ENCODE measurements around the gene PHOX2A. TPM values are rescaled to one million over a fixed set of nuclear protein-coding genes. Genes with fewer than 3 reads are reported as not detected.

Gene PHOX2A
- total and polyA plus RNA-seq, 7 experiments from 2014 or later = not detected

DNA sequence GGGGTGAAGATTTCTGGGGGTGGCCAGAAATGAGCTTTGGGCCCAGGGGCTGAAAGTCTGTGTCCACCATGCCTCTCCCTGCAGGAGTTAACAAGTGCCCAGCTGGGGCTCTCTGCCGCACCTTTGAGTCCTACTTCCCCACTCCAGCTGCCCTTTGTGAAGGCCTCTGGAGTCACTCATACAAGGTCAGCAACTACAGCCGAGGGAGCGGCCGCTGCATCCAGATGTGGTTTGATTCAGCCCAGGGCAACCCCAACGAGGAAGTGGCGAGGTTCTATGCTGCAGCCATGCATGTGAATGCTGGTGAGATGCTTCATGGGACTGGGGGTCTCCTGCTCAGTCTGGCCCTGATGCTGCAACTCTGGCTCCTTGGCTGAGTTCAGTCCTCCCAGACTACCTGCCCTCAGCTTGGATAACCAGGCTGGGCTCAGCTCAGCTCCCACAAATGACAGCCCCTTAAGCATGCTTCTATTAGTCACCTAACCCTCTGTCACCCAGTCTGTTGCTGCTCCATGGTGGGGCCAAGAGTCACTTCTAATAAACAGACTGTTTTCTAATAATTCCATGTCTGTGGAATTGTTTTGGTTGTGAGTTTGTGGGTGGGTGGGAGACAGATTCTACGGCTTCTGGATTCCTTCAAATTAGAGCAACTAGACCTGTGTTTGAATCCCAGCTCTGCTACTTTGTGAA is 22.4 kb downstream of the PHOX2A start:
- Histone ChIP-seq H3K4me3 (ENCODE audit: low read length) (no peak overlapping the region), H3K4me1 (ENCODE audit: control insufficient read depth in 2 of 2, insufficient read depth in 2 of 2, low read length in 2 of 2) (peaks cover 10 to 11% of the 10 kb centered on the region in 2 donors), H3K9me3 (ENCODE audit: control insufficient read depth in 2 of 3, low read length in 3 of 3) (no peaks in the 10 kb centered on the region), H3K27me3 (ENCODE audit: control insufficient read depth in 2 of 2, insufficient read depth in 2 of 2, low read length in 2 of 2) (no peaks in the 10 kb centered on the region), H3K36me3 (ENCODE audit: control insufficient read depth in 2 of 3, insufficient read depth in 3 of 3, low read length in 3 of 3) (peaks cover 0 to 10% (median 0%) of the 10 kb centered on the region in 3 experiments), H3K27ac (ENCODE audit: low read depth, low read length) (no peak overlapping the region)
- ATAC-seq (no peak), DNase-seq (peak in 1 of 9 donors; percentile 20)
- Mint-ChIP-seq H3K27ac (peak overlapping the region in 4 of 9 donors; percentile 19 to 89 (median 84)), H3K9me3 (peaks cover 0 to 1% (median 0%) of the 10 kb centered on the region in 11 donors), H3K36me3 (peaks cover 0 to 5% (median 0%) of the 10 kb centered on the region in 5 donors), H3K4me1 (peaks cover 12 to 31% (median 25%) of the 10 kb centered on the region in 7 donors), H3K27me3 (peaks cover 3 to 21% (median 19%) of the 10 kb centered on the region in 5 donors), H3K4me3 (peak overlapping the region in 4 of 10 donors; percentile 27 to 88 (median 47))
- POLR2A ChIA-PET = interaction anchor here (0.6 to 3.2 kb wide), 3 partner anchors 94 to 293 kb away, joined by 4 to 17 read pairs (median 8); partner anchors contain the start of genes RNF121 and XNDC1N
- CTCF ChIA-PET = no interaction called here
- intact Hi-C loops (cut with micrococcal nuclease) = loop anchor here (2.0 to 10.0 kb wide), 10 partner anchors 119 to 1947 kb away; partner anchors contain the start of genes ATG16L2 (in 1 of the 2), FCHSD2 (in 1 of the 2), LAMTOR1 (in 1 of the 2) and NADSYN1 (in 1 of the 2)

- Histone ChIP-seq H3K4me3 (ENCODE audit: low read length) (no peak overlapping the region), H3K9me3 (ENCODE audit: control insufficient read depth in 2 of 3, low read length in 3 of 3) (no peaks in the 10 kb centered on the region), H3K36me3 (ENCODE audit: control insufficient read depth in 2 of 3, insufficient read depth in 3 of 3, low read length in 3 of 3) (peaks cover 0 to 10% (median 0%) of the 10 kb centered on the region in 3 experiments), H3K4me1 (ENCODE audit: control insufficient read depth in 2 of 2, insufficient read depth in 2 of 2, low read length in 2 of 2) (peaks cover 8 to 10% of the 10 kb centered on the region in 2 donors), H3K27me3 (ENCODE audit: control insufficient read depth in 2 of 2, insufficient read depth in 2 of 2, low read length in 2 of 2) (no peaks in the 10 kb centered on the region), H3K27ac (ENCODE audit: low read depth, low read length) (no peak overlapping the region)
- ChIA-PET POLR2A (interaction anchor here (3.2 kb wide), 1 partner anchor 180 kb away, joined by 17 read pairs; no protein-coding TSS in a partner anchor), CTCF (no interaction called here)
- Mint-ChIP-seq H3K36me3 (peaks cover 0 to 5% (median 0%) of the 10 kb centered on the region in 5 donors), H3K4me1 (peaks cover 12 to 26% (median 22%) of the 10 kb centered on the region in 7 donors), H3K27ac (no peak overlapping the region), H3K9me3 (peaks cover 0 to 1% (median 0%) of the 10 kb centered on the region in 11 donors), H3K27me3 (peaks cover 8 to 28% (median 22%) of the 10 kb centered on the region in 5 donors), H3K4me3 (peak overlapping the region in 6 of 10 donors; percentile 27 to 78 (median 56))
- intact Hi-C loops (cut with micrococcal nuclease) = loop anchor here (5.0 to 10.0 kb wide), 7 partner anchors 194 to 1946 kb away; partner anchors contain the start of genes ATG16L2 (in 1 of the 2), NADSYN1 (in 1 of the 2), PLEKHB1 (in 1 of the 2) and PPFIA1 (in 1 of the 2)
- no peak for ATAC-seq
- DNase-seq = peak in 1 of 9 donors; percentile 13
Measured at GRCh38 chr11:72220696-72221363, 23.1 kb downstream of the PHOX2A start.

DNA sequence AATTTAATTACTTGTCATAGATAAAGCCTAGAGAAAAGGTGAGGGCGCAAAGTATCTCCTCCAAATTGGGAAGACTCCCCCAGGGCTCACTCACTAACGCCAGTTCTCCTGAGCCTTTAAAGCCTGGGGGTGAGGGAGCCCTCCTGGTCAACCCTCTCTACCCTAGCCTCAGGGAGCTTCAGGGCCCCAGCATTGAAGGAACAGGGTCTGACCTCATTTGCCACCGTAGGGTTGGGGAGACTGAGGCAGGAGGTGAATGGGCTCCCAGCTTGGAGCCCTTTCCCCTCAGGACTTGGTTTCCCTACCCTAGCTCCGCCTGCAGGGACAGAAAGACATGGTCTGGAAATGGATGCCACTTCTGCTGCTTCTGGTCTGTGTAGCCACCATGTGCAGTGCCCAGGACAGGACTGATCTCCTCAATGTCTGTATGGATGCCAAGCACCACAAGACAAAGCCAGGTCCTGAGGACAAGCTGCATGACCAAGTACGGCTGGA is 25.7 kb downstream of the PHOX2A start:
- H3K27me3 Mint-ChIP-seq = peaks cover 9 to 49% (median 24%) of the 10 kb centered on the region in 5 donors
- CTCF ChIA-PET = no interaction called here

DNA sequence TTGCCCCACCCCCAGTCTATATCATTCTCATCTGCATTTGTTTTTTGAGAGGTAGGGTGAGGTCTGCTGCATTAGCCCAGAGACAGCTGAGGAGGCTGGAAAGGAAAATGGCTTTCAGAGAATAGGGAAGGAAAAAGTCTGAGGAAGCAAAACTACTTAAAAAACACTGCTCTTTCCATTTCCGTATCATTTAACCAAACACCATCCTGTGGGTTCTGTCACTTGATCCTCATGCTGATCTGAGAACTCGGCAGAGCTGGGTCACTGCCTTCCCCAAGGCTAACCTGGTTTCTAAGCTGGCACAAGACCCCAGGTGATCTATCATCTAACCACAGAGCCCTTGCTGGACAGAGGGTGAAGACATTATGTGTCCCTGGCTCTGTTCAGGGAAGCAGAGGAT is 26.1 kb downstream of the PHOX2A start:
- peaks cover 12 to 54% (median 24%) of the 10 kb centered on the region in 5 donors for H3K27me3 Mint-ChIP-seq
- H3K36me3 ChIP-seq (ENCODE audit: control insufficient read depth in 2 of 3, insufficient read depth in 3 of 3, low read length in 3 of 3) = no peaks in the 10 kb centered on the region
- peaks cover 9 to 21% (median 12%) of the 10 kb centered on the region in 7 donors for H3K4me1 Mint-ChIP-seq
- DNase-seq = peak in 1 of 9 donors; percentile 13
- no peaks in the 10 kb centered on the region for H3K27me3 ChIP-seq (ENCODE audit: control insufficient read depth in 2 of 2, insufficient read depth in 2 of 2, low read length in 2 of 2)
- no peak overlapping the region for H3K27ac ChIP-seq (ENCODE audit: low read depth, low read length)
- no peaks in the 10 kb centered on the region for H3K9me3 ChIP-seq (ENCODE audit: control insufficient read depth in 2 of 3, low read length in 3 of 3)
- ChIA-PET POLR2A (no interaction called here), CTCF (no interaction called here)
- intact Hi-C loops (cut with micrococcal nuclease) = no loop called here
- ATAC-seq = no peak
- H3K36me3 Mint-ChIP-seq = no peaks in the 10 kb centered on the region
- H3K27ac Mint-ChIP-seq = no peak overlapping the region
- H3K9me3 Mint-ChIP-seq = peaks cover 0 to 3% (median 0%) of the 10 kb centered on the region in 11 donors
- H3K4me1 ChIP-seq (ENCODE audit: control insufficient read depth in 2 of 2, insufficient read depth in 2 of 2, low read length in 2 of 2) = peaks cover 4 to 8% of the 10 kb centered on the region in 2 donors
- no peak overlapping the region for H3K4me3 ChIP-seq (ENCODE audit: low read length)
- H3K4me3 Mint-ChIP-seq = peak overlapping the region in 1 of 10 donors; percentile 46

More for the DNA sequence above, 25.7 kb downstream of the PHOX2A start:
- intact Hi-C loops (cut with micrococcal nuclease) = no loop called here
- ATAC-seq = no peak
- Mint-ChIP-seq H3K9me3 (peaks cover 0 to 3% (median 0%) of the 10 kb centered on the region in 11 donors), H3K27ac (no peak overlapping the region), H3K36me3 (no peaks in the 10 kb centered on the region), H3K4me3 (peak overlapping the region in 1 of 10 donors; percentile 46), H3K4me1 (peaks cover 9 to 21% (median 14%) of the 10 kb centered on the region in 7 donors)
- H3K4me3 ChIP-seq (ENCODE audit: low read length) = no peak overlapping the region
- H3K9me3 ChIP-seq (ENCODE audit: control insufficient read depth in 2 of 3, low read length in 3 of 3) = no peaks in the 10 kb centered on the region
- POLR2A ChIA-PET = no interaction called here
- peaks cover 4 to 8% of the 10 kb centered on the region in 2 donors for H3K4me1 ChIP-seq (ENCODE audit: control insufficient read depth in 2 of 2, insufficient read depth in 2 of 2, low read length in 2 of 2)
- no peak overlapping the region for H3K27ac ChIP-seq (ENCODE audit: low read depth, low read length)
- H3K36me3 ChIP-seq (ENCODE audit: control insufficient read depth in 2 of 3, insufficient read depth in 3 of 3, low read length in 3 of 3) = peaks cover 0 to under 1% (median 0%) of the 10 kb centered on the region in 3 experiments
- no peaks in the 10 kb centered on the region for H3K27me3 ChIP-seq (ENCODE audit: control insufficient read depth in 2 of 2, insufficient read depth in 2 of 2, low read length in 2 of 2)
- peak in 1 of 9 donors; percentile 11 for DNase-seq

GRCh38 chr11:72216638-72217037 is 27.3 kb downstream of the PHOX2A start, which contains the start of gene FOLR2:
FOLR2 (plus strand) TSS chr11:72216794; CDS start chr11:72218585, 1,791 bp downstream.
- no peak for ATAC-seq
- intact Hi-C loops (cut with micrococcal nuclease) = no loop called here
- H3K4me1 Mint-ChIP-seq = peaks cover 0 to 14% (median 4%) of the 10 kb centered on the region in 7 donors
- ChIA-PET CTCF (no interaction called here), POLR2A (no interaction called here)
- no peaks in the 10 kb centered on the region for H3K36me3 Mint-ChIP-seq
- H3K9me3 Mint-ChIP-seq = peaks cover 0 to 4% (median 0%) of the 10 kb centered on the region in 11 donors
- peaks cover 12 to 63% (median 27%) of the 10 kb centered on the region in 5 donors for H3K27me3 Mint-ChIP-seq
- no peak within 1 kb of the TSS for H3K4me3 Mint-ChIP-seq
- peak in 1 of 9 donors; percentile 1 for DNase-seq
- H3K27me3 ChIP-seq (ENCODE audit: control insufficient read depth in 2 of 2, insufficient read depth in 2 of 2, low read length in 2 of 2) = no peaks in the 10 kb centered on the region
- H3K4me1 ChIP-seq (ENCODE audit: control insufficient read depth in 2 of 2, insufficient read depth in 2 of 2, low read length in 2 of 2) = no peaks in the 10 kb centered on the region
- no peak within 1 kb of the TSS for H3K27ac Mint-ChIP-seq
- no peak within 1 kb of the TSS for H3K27ac ChIP-seq (ENCODE audit: low read depth, low read length)
- no peaks in the 10 kb centered on the region for H3K36me3 ChIP-seq (ENCODE audit: control insufficient read depth in 2 of 3, insufficient read depth in 3 of 3, low read length in 3 of 3)
- H3K9me3 ChIP-seq (ENCODE audit: control insufficient read depth in 2 of 3, low read length in 3 of 3) = no peaks in the 10 kb centered on the region
- H3K4me3 ChIP-seq (ENCODE audit: low read length) = no peak within 1 kb of the TSS

GRCh38 chr11:72209101-72209500 is 34.9 kb downstream of the PHOX2A start:
- H3K9me3 Mint-ChIP-seq = peaks cover 0 to 27% (median 15%) of the 10 kb centered on the region in 11 donors
- peaks cover 13 to 46% (median 17%) of the 10 kb centered on the region in 5 donors for H3K27me3 Mint-ChIP-seq
- ChIA-PET POLR2A (no interaction called here), CTCF (interaction anchor here (0.6 to 0.7 kb wide), 2 partner anchors 36 to 156 kb away, joined by 3 read pairs; no protein-coding TSS in a partner anchor)
- Histone ChIP-seq H3K36me3 (ENCODE audit: control insufficient read depth in 2 of 3, insufficient read depth in 3 of 3, low read length in 3 of 3) (no peaks in the 10 kb centered on the region), H3K9me3 (ENCODE audit: control insufficient read depth in 2 of 3, low read length in 3 of 3) (peaks cover 0 to 9% (median 0%) of the 10 kb centered on the region in 3 experiments), H3K4me1 (ENCODE audit: control insufficient read depth in 2 of 2, insufficient read depth in 2 of 2, low read length in 2 of 2) (no peaks in the 10 kb centered on the region), H3K27ac (ENCODE audit: low read depth, low read length) (no peak overlapping the region), H3K4me3 (ENCODE audit: low read length) (no peak overlapping the region), H3K27me3 (ENCODE audit: control insufficient read depth in 2 of 2, insufficient read depth in 2 of 2, low read length in 2 of 2) (no peaks in the 10 kb centered on the region)
- no peak for ATAC-seq
- H3K4me1 Mint-ChIP-seq = no peaks in the 10 kb centered on the region
- no peak for DNase-seq
- no peak overlapping the region for H3K27ac Mint-ChIP-seq
- intact Hi-C loops (cut with micrococcal nuclease) = no loop called here
- H3K4me3 Mint-ChIP-seq = no peak overlapping the region
- peaks cover 0 to 22% (median 11%) of the 10 kb centered on the region in 5 donors for H3K36me3 Mint-ChIP-seq

All from naive thymus-derived CD4-positive, alpha-beta T cell (primary cell).